Ovary (tissue), 9 donors: ENCODE measurements around the gene SH3PXD2A. TPM values are rescaled to one million over a fixed set of nuclear protein-coding genes. Genes with fewer than 3 reads are reported as not detected.

Experiments
- DNase-seq, 5 donors: peaks; one replicate each; pipeline ENCODE4 v3.0.0-alpha.2; 2019 to 2020
- H3K27ac ChIP-seq, 2 donors: fragments of 200-600 bp; one replicate each; pipeline versions ENCODE4 v1.5.1 to v1.8.0; 2019 to 2022
- H3K27me3 ChIP-seq: fragments of 200-600 bp; one replicate; pipeline ENCODE4 v1.8.0; 2022
- H3K36me3 ChIP-seq: fragments of 200-600 bp; sonication (generic); one replicate; pipeline ENCODE4 v1.5.1; 2019
- H3K4me1 ChIP-seq: one replicate; pipeline ENCODE4 v1.8.1; 2013; ENCODE audit warnings: mild to moderate bottlenecking, moderate library complexity; ENCODE audit not compliant: insufficient read depth
- H3K4me3 ChIP-seq: fragments of 200-600 bp; sonication (generic); one replicate; pipeline ENCODE4 v1.5.1; 2017
- H3K9me3 ChIP-seq, 2 donors: fragments of 200-600 bp in 1 of 2; sonication (generic) in 1 of 2; one replicate each; pipeline versions ENCODE4 v1.5.1 to v1.8.1; 2013 to 2019; ENCODE audit warnings: mild to moderate bottlenecking in 1 of 2, moderate library complexity in 1 of 2
- CTCF ChIP-seq, 3 donors: fragments of 450-650 bp in 2 of 3; fragments of 200-600 bp in 1 of 3; IDR thresholded peaks; one replicate each; pipeline versions ENCODE4 v1.5.1 to v1.8.0; 2016 to 2022; ENCODE audit warnings: antibody characterized with exemption in 3 of 3, mild to moderate bottlenecking in 1 of 3
- EP300 ChIP-seq: sonication (generic); formaldehyde crosslinking; IDR thresholded peaks from one replicate; pipeline ENCODE4 v1.6.1; 2017; ENCODE audit warnings: antibody characterized with exemption
- POLR2A ChIP-seq: fragments of 450-650 bp; IDR thresholded peaks from one replicate; pipeline ENCODE4 v1.6.1; 2017; ENCODE audit warnings: antibody characterized with exemption, mild to moderate bottlenecking, moderate library complexity
- WGBS, 3 donors: extraction: QIAGEN DNeasy Blood & Tissue Kit in 1 of 3; methylation state at CpG; one replicate each; pipeline versions ENCODE4 v1.1.5 to v1.1.7; 2013 to 2017; 5-methylcytosine and 5-hydroxymethylcytosine counted together
- intact Hi-C, 4 donors: fragments of 100-400 bp; cut with DNase I; formaldehyde crosslinking; loops; one replicate each; pipeline versions ENCODE4 v1.11.0 to v1.15.1; 2022 to 2023
- polyA plus RNA-seq, 2 donors: library from polyadenylated mRNA; stranded (reverse); fragments of 200-250 nt in 1 of 2; fragments of 350-450 nt in 1 of 2; fragmentation: Illumina TruSeq in 1 of 2; extraction: RNeasy Lipid Tissue Mini Kit (QIAGEN cat#74804) in 1 of 2; gene quantifications; one replicate each; pipeline ENCODE4 v1.2.3, GENCODE V29; 2013 to 2014
- total RNA-seq, 7 donors: library from RNA; depleted of rRNA in 2 of 7; stranded (reverse); fragments of >200 nt in 2 of 7; fragmentation: NEBNext Ultra II Directional in 3 of 7; extraction: Animal tissue kit (Norgen Biotek cat#: 25700) in 3 of 7; gene quantifications; one replicate each; pipeline versions ENCODE4 v1.1.0 to v1.2.4, GENCODE V29; 2016 to 2023
- donor health status: DM: no; HTN: no; CAD: no; lungs with moderate emphysema.
- donor health status: DM: no; HTN: no; CAD: no.
- donor health status: Bipolar disorder and iron deficiency.
- donor health status: DM: yes; HTN: yes; CAD: no.
- donor health status: DM: no; HTN: no; CAD: no.
- donor health status: DM: yes; HTN: yes; CAD: no.

The SH3PXD2A gene
- total and polyA plus RNA-seq, 9 donors = 15.3 to 82.9 (median 52.2) TPM

- Histone ChIP-seq H3K27me3 (no peaks in the 10 kb centered on the region), H3K9me3 (no peaks in the 10 kb centered on the region), H3K4me3 (no peak overlapping the region), H3K4me1 (peaks cover 5% of the 10 kb centered on the region), H3K27ac (no peak overlapping the region), H3K36me3 (no peaks in the 10 kb centered on the region)
- DNase-seq = no peak
- intact Hi-C loops = no loop called here
- 31 to 44% (median 32%) methylated on average over 10 of the region's 10 CpGs for WGBS, 3 donors
- TF ChIP-seq POLR2A (no peak), EP300 (no peak), CTCF (IDR thresholded peaks at IDR 0.05) (no peak)
Observed at GRCh38 chr10:103696411-103697145, 158.8 kb downstream of the SH3PXD2A start.

- Histone ChIP-seq H3K4me3 (no peak overlapping the region), H3K4me1 (peaks cover 5% of the 10 kb centered on the region), H3K27me3 (no peaks in the 10 kb centered on the region), H3K9me3 (no peaks in the 10 kb centered on the region), H3K27ac (no peak overlapping the region), H3K36me3 (no peaks in the 10 kb centered on the region)
- TF ChIP-seq EP300 (no peak), CTCF (IDR thresholded peaks at IDR 0.05) (no peak), POLR2A (no peak)
- intact Hi-C loops = no loop called here
- DNase-seq = no peak
- 84 to 93% (median 89%) methylated on average over 5 of the region's 5 CpGs for WGBS, 3 donors
Observed at GRCh38 chr10:103696094-103696410, 159.3 kb downstream of the SH3PXD2A start.

GRCh38 chr10:103695584-103696005, 159.8 kb downstream of the SH3PXD2A start:
- Histone ChIP-seq H3K9me3 (no peaks in the 10 kb centered on the region), H3K4me3 (no peak overlapping the region), H3K27me3 (no peaks in the 10 kb centered on the region), H3K36me3 (no peaks in the 10 kb centered on the region), H3K27ac (no peak overlapping the region), H3K4me1 (peaks cover 5% of the 10 kb centered on the region)
- intact Hi-C loops = no loop called here
- 67 to 74% (median 70%) methylated on average over 4 of the region's 4 CpGs for WGBS, 3 donors
- DNase-seq = peak in 1 of 5 donors; percentile 57
- TF ChIP-seq CTCF (IDR thresholded peaks at IDR 0.05) (no peak), EP300 (no peak), POLR2A (no peak)

GRCh38 chr10:103693812-103694205, 161.6 kb downstream of the SH3PXD2A start:
- WGBS, 3 donors = 33 to 44% (median 43%) methylated on average over 5 of the region's 5 CpGs
- H3K36me3 ChIP-seq = no peaks in the 10 kb centered on the region
- H3K4me1 ChIP-seq = peaks cover 5% of the 10 kb centered on the region
- no peak overlapping the region for H3K27ac ChIP-seq
- no peak for TF ChIP-seq POLR2A
- TF ChIP-seq EP300 = no peak
- TF ChIP-seq CTCF (IDR thresholded peaks at IDR 0.05) = no peak
- H3K27me3 ChIP-seq = no peaks in the 10 kb centered on the region
- peak overlapping the region; percentile 33 for H3K4me3 ChIP-seq
- no peak for DNase-seq
- H3K9me3 ChIP-seq = no peaks in the 10 kb centered on the region
- intact Hi-C loops = loop anchor here in 1 of 4 donors (5.0 kb wide), 1 partner anchor 92 kb away; no protein-coding TSS in a partner anchor
